Measurements from ENCODE around the gene AP1M2. TPM values are rescaled to one million over a fixed set of nuclear protein-coding genes. Genes with fewer than 3 reads are reported as not detected.

The AP1M2 gene
- total RNA-seq, 1 experiment from 2014 or later = 77.9 TPM

- no peak overlapping the region for H3K4me3 Mint-ChIP-seq (ENCODE audit: low read depth, unreplicated experiment)
- intact Hi-C loops (cut with micrococcal nuclease; ENCODE audit: unreplicated experiment) = no loop called here
- no peak for TF ChIP-seq CTCF (IDR thresholded peaks at IDR 0.05; ENCODE audit: unreplicated experiment)
- peaks cover 22% of the 10 kb centered on the region for H3K4me1 Mint-ChIP-seq (ENCODE audit: low read depth, unreplicated experiment)
- BruUV-seq (replicated peaks) = no TSS peak
- H3K27me3 Mint-ChIP-seq (ENCODE audit: unreplicated experiment) = no peaks in the 10 kb centered on the region
- no peaks in the 10 kb centered on the region for H3K36me3 Mint-ChIP-seq (ENCODE audit: insufficient read depth, unreplicated experiment)
- CTCF ChIA-PET = no interaction called here
- no peak overlapping the region for H3K27ac Mint-ChIP-seq (ENCODE audit: unreplicated experiment)
- no peaks in the 10 kb centered on the region for H3K9me3 Mint-ChIP-seq (ENCODE audit: low read depth, unreplicated experiment)
- no peak for DNase-seq
Measured at GRCh38 chr19:10615429-10616023, 28.4 kb upstream of the AP1M2 start.

- Mint-ChIP-seq H3K4me3 (ENCODE audit: low read depth, unreplicated experiment) (no peak overlapping the region), H3K4me1 (ENCODE audit: low read depth, unreplicated experiment) (peaks cover 16% of the 10 kb centered on the region), H3K27me3 (ENCODE audit: unreplicated experiment) (no peaks in the 10 kb centered on the region), H3K9me3 (ENCODE audit: low read depth, unreplicated experiment) (no peaks in the 10 kb centered on the region), H3K27ac (ENCODE audit: unreplicated experiment) (no peak overlapping the region), H3K36me3 (ENCODE audit: insufficient read depth, unreplicated experiment) (no peaks in the 10 kb centered on the region)
- peak; percentile 55 for DNase-seq
- intact Hi-C loops (cut with micrococcal nuclease; ENCODE audit: unreplicated experiment) = no loop called here
- CTCF ChIA-PET = no interaction called here
- no TSS peak for BruUV-seq (replicated peaks)
- TF ChIP-seq CTCF (IDR thresholded peaks at IDR 0.05; ENCODE audit: unreplicated experiment) = no peak
Measured at GRCh38 chr19:10612499-10613119, 25.5 kb upstream of the AP1M2 start.

- Mint-ChIP-seq H3K27ac (ENCODE audit: unreplicated experiment) (no peak overlapping the region), H3K36me3 (ENCODE audit: insufficient read depth, unreplicated experiment) (no peaks in the 10 kb centered on the region), H3K4me3 (ENCODE audit: low read depth, unreplicated experiment) (no peak overlapping the region), H3K27me3 (ENCODE audit: unreplicated experiment) (no peaks in the 10 kb centered on the region), H3K9me3 (ENCODE audit: low read depth, unreplicated experiment) (no peaks in the 10 kb centered on the region), H3K4me1 (ENCODE audit: low read depth, unreplicated experiment) (peaks cover 9% of the 10 kb centered on the region)
- no peak for DNase-seq
- intact Hi-C loops (cut with micrococcal nuclease; ENCODE audit: unreplicated experiment) = no loop called here
- BruUV-seq (replicated peaks) = no TSS peak
- TF ChIP-seq CTCF (IDR thresholded peaks at IDR 0.05; ENCODE audit: unreplicated experiment) = no peak
- CTCF ChIA-PET = interaction anchor here (0.6 kb wide), 1 partner anchor 29 kb away, joined by 5 read pairs; no protein-coding TSS in a partner anchor
Measured at GRCh38 chr19:10611907-10612306, 24.8 kb upstream of the AP1M2 start.

GRCh38 chr19:10604460-10604980 is 17.4 kb upstream of the AP1M2 start:
- CTCF ChIA-PET = no interaction called here
- Mint-ChIP-seq H3K4me3 (ENCODE audit: low read depth, unreplicated experiment) (no peak overlapping the region), H3K4me1 (ENCODE audit: low read depth, unreplicated experiment) (peaks cover 16% of the 10 kb centered on the region), H3K27me3 (ENCODE audit: unreplicated experiment) (no peaks in the 10 kb centered on the region), H3K36me3 (ENCODE audit: insufficient read depth, unreplicated experiment) (no peaks in the 10 kb centered on the region), H3K9me3 (ENCODE audit: low read depth, unreplicated experiment) (no peaks in the 10 kb centered on the region), H3K27ac (ENCODE audit: unreplicated experiment) (no peak overlapping the region)
- DNase-seq = no peak
- BruUV-seq (replicated peaks) = no TSS peak
- TF ChIP-seq CTCF (IDR thresholded peaks at IDR 0.05; ENCODE audit: unreplicated experiment) = no peak
- intact Hi-C loops (cut with micrococcal nuclease; ENCODE audit: unreplicated experiment) = no loop called here

All from Calu3 (cell line).